Activated CD8-positive, alpha-beta memory T cell treated with anti-CD3 and anti-CD28 coated beads, Interleukin-2, amount 50 U/mL, for 4 hours (primary cell): ENCODE data around the gene IFT122.

Experiments
- DNase-seq: peaks from one replicate; pipeline ENCODE4 v3.0.0-alpha.2; 2020

Gene IFT122

DNA sequence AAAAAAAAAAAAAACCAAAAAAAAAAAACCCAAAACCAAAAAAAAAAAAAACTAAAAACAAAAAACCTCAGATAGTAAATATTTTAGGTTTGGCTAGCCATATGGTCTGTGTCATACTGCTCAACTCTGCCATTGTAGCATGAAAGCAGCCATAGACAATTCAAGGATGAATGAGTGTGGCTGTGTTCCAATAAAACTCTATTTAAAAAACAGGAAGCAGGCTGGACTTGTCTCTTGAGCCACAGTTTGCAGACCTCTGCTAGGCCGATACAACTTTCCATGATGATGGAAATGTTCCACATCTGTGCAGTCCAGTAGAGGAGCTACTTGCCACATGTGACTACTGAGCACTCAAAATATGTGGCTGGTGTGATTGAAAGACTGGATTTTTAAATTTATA is 22.7 kb upstream of the IFT122 start:
- DNase-seq, result no peak

DNA sequence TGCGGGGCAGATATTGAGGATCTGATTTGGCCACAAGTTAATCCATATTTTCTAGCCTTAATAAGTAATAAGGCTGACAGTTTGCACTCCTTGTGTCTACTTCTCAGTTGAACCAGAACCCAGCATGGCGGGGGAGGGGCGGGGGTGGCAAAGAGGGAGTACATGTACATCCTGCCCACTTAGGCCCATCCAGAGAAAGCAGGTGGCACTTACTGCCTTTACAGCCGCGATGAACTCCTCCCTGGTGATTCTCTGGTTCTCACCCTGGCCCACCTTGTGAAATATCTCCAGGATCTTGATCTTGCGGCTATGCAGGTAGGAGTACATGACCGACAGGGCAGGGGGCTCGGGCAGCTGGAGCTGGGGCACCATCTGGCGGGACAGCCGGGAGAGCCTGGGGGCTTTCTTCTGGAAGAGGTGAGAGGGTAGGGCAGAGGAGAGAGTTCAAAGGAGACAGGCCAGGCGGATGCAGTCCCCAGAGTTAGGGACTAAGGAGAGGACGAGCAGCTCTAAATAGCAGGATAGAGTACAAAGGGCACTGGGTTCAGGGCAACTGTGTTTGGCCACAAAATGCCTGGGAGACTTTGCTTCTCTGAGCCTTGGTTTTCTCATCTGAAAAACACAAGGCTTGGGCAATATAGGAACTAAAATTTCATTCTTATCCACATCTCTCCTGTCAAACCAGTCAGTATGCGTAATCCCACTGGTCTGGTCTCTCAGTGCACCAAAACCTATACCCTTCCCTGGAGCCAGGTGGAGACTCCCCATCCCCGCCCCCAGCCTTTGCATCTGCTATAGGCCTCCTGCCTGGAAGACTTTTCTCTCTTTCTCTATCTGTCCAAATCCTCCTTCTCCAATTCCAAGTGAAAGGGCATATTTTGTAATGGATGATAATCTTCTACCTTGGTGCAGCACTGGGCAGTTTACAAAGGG is 21.7 kb upstream of the IFT122 start:
- no peak for DNase-seq

GRCh38 chr3:129419476-129419875 is 20.5 kb upstream of the IFT122 start:
- DNase-seq, result no peak

- DNase-seq, result no peak
Measured at GRCh38 chr3:129421236-129421883, 18.7 kb upstream of the IFT122 start.

GRCh38 chr3:129421988-129422745 is 17.9 kb upstream of the IFT122 start:
- DNase-seq, result no peak

GRCh38 chr3:129422897-129423296 is 17.1 kb upstream of the IFT122 start:
- no peak for DNase-seq

DNA sequence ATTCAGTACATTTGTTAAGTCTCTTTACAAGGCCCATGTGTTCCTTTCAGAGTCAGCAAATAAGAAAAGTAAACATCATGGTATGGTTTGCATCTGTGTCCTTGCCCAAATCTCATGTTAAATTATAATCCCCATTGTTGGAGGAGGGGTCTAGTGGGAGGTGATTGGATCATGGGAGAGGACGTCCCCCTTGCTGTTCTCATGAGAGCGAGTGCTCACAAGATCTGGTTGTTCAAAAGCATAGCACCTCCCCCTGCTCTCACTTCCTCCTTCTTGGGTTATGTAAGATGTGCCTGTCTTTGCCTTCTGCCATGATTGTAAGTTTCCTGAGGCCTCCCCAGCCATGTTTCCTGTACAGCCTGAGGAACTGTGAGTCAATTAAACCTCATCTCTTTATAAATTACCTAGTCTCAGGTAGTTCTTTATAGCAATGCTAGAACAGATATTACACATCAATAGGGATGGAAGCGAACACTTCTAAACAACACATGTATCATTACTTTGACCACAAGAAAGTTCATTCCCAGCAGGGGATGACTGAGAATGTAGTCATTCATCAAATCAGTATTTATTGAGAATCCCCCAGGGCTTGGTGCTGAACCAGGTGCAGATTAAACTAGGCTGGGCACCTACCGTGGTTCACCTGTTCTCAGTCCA is 15.7 kb upstream of the IFT122 start:
- no peak for DNase-seq

DNA sequence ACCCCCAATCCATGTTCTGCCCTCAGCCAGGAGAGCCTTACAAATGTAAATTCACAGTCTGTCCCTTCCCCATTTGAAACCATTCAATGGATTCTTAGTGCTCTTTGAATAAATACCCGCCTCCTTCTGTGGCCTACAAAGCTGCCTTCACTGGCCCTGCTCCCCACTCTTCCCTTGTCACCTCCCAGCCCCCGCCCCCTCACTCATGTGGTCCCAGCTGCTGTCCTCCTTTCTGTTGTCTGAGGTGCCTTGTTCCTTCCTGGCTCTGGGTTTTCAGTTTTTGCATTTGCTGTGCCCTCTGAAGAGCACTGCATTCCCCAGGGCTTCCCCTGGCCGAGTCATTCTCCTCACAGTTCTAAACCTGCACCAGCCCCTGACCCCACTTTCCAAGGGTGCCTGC is 14.8 kb upstream of the IFT122 start:
- no peak for DNase-seq

GRCh38 chr3:129425619-129426018 is 14.4 kb upstream of the IFT122 start:
- DNase-seq, result no peak

DNA sequence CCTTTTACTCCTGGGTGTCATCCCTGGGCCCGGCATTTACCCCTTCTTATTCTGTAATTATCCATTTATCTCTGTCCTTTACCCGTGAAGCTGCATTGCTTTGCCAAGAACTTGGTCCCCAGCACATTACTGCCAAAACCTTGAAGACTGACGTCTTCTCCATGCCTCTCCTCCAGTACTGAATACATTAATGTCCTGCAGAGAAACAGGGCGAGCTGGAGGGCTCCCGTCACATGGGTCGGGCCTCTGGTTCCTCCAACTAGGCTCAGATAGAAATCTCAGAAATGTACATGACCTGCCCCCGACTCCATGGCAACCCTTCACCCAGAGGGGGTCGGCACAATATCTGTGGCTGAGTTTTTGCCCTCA is 12.0 kb upstream of the IFT122 start:
- DNase-seq, result no peak

DNA sequence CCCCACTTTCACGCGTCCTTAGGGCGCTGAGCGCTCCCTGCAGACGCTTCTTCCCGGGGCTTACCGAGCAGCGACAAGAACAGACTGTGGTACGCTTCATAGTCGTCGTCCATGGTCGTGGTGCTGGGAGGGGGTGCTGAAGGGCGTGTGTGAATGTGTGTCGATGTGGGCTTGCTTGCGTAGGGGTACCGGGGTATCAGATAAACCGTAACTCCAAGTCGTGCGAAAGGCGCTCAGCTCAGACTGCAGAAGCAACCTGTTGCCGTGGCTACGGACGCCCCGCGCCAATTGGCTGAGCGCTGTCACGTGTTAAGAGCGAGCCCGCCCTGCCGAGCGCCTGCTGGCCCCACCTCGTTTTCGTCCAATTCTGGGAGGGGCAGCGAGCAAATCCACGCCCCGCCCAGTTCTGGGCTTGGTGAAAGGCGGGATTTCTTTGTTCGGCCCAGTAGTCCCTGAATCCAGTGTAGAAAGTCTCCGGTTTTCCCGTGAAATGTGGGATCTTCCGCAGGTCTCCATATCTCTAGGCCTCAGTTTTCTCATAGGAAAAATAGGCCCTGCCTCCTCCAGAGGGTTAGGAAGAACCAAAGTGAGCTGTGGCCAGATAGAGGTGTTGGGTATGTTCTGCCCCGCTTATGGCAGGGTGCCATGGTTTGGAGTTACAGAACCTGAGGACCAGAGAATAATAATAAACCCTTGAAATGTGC is 11.5 kb upstream of the IFT122 start, which contains the start of gene EFCAB12:
TSS of gene EFCAB12 (minus strand) at position 261 of the 704 bp plus-strand sequence. CDS start at position 113, 148 bp downstream.
- peak; percentile 90 for DNase-seq

- no peak for DNase-seq
Measured at GRCh38 chr3:129429080-129429451, 11.0 kb upstream of the IFT122 start.

GRCh38 chr3:129429602-129430001 is 10.4 kb upstream of the IFT122 start:
- DNase-seq, result no peak

DNA sequence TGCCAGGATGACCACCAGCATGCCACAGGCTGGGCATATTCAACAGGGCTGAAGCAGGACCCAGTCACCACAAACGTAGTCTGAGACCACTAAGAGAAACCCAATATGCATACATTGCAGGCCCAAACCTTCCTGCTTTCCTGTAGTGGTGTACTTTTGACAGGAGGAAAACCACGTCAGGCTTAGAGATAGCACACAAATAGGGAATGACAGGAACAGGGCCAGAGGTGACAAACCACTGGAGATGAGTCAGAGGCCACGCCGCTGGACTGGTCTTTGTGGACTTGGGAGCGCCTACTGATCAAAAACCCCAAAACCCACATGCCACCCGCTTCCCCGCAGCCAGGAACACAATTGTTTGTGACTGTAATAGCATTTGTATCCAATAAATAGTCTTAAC is 8.0 kb upstream of the IFT122 start:
- no peak for DNase-seq

DNA sequence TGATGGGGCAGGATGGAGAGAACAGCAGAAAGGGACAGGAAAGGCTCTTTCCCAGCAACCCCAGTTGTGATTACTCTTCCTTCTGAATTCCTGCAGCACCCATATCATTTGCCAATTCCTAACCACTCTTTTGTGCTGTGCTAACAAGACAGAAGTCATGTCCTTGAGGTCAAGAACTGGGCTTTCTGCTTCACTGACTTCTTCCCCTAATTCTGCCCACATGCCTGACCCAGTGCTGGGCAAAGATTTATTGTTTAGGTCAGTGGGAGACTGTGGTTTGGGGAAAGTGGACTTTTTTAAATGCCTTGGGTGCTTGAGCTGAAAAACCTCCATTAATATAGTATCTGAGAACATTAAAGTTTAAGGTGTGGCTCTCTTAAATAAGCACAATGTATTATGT is 7.4 kb upstream of the IFT122 start:
- no peak for DNase-seq

DNA sequence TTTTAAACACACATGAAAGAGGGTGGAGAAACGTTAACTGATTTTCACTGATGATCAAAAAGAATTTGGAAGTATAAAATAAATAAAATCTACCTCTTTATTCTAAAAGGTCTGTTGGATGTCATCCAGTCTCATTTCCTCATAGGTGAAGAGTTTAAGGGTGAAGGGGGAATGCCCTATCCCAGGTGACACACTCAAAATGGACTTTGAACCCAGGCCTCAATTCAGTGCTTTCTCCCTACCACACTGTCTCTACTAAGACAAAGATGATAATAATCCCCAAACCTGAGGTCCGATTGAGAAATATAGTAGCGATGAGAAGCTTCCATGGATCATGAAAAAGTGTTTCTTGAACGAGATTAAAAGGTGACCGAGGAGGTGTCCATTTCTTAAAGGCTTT is 6.5 kb upstream of the IFT122 start:
- DNase-seq, result no peak

DNA sequence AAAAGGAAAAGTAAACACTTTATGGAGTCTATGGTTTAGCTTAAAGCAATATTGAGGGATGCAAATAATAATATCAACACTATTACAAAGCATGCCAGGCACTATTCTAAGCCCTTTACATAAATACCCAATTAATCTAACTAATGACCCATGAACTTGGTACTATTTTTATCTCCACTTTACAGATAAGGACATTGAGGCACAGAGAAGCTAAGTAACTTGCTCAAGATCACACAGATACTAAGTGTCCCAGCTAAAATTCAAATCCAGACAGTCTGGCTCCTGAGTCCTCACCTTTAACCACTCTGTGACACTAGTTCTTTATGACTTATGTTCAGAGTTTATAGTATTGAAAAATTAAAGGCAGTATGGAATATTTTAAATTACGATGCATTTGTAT is 5.9 kb upstream of the IFT122 start:
- no peak for DNase-seq

GRCh38 chr3:129435367-129435766 is 4.7 kb upstream of the IFT122 start:
- DNase-seq, result no peak

- DNase-seq, result peak; percentile 42
Measured at GRCh38 chr3:129439226-129439816, 703 bp upstream of the IFT122 start.

DNA sequence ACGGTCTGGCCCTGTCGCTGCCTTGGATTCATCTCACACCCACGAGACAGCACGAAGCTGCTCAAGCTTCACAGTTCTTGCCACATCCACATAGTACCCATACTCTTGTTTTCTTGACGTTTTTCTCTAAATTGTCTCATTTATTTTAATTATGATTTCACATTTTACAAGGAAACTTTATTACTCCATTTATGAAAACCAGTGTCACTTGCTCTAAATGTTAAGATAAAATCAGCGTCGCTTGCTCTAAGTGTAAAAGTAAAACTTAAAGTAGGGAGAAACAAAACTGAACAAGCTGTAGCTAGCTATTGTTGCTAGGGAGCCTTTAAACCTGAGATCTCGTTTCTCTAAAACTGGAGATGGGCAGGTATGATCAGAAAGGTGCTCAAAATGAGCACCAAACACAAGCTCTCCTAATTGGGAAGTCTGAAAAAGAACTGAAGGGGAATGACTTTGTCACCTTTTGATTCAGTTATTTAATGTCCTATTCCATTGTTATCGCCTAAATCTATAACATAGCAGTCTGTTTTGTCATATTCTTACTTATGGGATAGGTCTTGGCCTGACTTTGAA is 680 bp downstream of the IFT122 start:
- DNase-seq, result no peak

DNA sequence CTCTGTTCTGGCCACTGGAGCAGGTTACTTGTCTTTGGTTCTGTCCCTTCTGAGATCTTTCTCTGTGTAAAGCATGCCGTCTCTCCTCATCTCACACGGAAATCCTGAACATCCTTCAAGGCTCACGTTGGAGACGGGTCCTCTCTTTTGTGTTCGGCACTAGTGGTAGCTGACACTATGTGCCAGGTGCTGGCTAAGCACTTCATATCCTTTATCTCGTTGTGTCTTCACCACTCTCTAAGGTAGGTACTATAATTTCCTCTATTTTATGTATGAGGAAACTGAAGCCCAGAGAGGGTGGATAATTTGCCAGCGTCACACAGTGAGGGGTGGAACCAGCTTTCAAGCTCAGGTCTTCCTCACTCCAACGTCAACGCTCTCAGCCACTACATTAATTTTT is 1.2 kb downstream of the IFT122 start:
- DNase-seq, result no peak

DNA sequence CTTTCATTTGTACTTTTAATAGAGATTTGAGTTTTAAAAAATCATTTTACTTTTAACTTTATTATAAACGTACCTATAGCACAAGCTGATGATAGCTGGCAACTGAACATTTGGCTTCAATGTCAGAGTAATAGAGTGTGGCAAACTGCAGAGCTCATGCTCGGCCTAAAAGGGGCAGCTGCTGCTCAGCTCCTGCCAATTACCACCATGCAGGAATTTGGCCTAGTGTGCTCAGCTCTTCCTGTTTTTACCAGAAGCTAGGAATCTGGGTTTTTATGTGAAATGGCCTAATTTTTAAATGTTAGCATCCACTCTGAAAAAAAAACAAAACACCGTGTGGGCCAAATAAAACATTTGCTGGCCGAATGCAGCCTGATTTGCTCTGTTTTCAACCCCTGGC is 1.8 kb downstream of the IFT122 start:
- DNase-seq, result no peak
